DMS153 (cell line): ENCODE data around the gene AGO1.
"Not testable (repeated sequence)": the region's sequence is repeated elsewhere in the genome, so short reads cannot be mapped to it uniquely, and the experiment has no call there.

ENCODE experiments used
- DNase-seq: peaks from one replicate; lab custom pipeline; 2025; lab: John Stamatoyannopoulos, UW

The AGO1 gene

DNA sequence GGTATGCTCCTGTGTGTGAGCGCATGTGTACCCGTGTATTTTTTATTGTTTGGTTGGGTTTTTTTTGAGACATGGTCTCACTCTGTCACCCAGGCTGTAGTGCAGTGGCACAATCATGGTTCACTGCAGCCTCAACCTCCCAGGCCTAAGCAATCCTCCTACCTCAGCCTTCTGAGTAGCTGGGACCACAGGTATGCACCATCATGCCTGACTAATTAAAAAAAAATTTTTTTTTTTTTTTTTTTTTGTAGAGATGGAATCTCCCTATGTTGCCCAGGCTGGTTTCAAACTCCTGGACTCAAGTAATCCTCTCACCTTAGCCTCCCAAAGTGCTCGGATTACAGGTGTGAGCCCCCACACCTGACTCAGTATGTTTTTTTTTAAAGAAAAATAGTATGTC is 89.6 kb downstream of the AGO1 start:
- DNase-seq, result not testable (repeated sequence)

DNA sequence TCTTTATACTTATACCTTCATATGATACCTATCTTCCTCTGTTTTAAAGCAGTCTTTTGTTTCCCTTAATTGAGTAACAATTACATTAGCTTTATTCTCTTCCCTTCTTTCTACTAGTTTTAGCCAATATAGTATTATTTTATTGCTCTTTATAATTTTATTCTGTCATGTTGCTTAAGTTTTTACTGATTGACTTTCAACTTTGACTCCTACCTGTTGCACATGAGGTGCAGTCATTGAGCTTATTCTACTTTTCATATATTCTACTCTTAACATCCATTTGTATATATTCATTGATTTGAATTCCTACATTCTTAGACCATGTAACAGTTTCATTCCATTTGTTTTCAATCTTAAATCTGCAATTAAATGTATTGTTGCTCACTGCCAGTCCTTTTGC is 97.1 kb downstream of the AGO1 start:
- no peak for DNase-seq
